ENCODE measurements around the gene KCNAB1.
A peak's percentile ranks its signal among the peaks of the same experiment; 100 is the strongest.

The KCNAB1 gene

DNA sequence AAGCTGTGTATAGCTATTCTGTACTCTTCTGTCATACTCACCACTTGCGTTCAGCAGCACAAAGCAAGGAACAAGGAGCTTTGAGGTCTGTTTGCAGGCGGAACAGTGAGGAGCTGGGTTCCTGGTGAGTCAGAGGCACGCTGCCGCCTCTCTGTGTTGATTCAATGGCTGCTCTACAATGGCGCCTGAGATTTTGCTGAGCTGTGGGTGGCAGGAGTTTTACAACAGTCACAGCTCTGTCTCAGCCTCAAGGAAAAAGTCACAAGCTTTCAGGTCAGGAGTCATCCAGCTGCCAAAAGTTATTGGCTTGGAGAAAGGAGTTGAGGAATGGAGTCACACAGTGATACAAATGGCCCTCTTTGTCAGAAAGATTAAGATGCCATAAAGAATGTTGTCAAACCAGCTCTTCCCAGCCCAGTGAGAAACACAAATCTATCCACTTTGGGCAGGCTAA lies 336.4 kb downstream of the KCNAB1 start:
- H3K4me1 ChIP-seq (ENCODE audit: insufficient read depth, low read length): peaks cover 9% of the 10 kb centered on the region; the same call in 1 of the 2 replicates
- no peak overlapping the region for H3K9ac ChIP-seq (ENCODE audit: low read depth, low read length)
- no peaks in the 10 kb centered on the region for H3K9me3 ChIP-seq (ENCODE audit: control insufficient read depth, insufficient read depth, low read length)
- H3K36me3 ChIP-seq (ENCODE audit: insufficient read depth, low read length): no peaks in the 10 kb centered on the region

DNA sequence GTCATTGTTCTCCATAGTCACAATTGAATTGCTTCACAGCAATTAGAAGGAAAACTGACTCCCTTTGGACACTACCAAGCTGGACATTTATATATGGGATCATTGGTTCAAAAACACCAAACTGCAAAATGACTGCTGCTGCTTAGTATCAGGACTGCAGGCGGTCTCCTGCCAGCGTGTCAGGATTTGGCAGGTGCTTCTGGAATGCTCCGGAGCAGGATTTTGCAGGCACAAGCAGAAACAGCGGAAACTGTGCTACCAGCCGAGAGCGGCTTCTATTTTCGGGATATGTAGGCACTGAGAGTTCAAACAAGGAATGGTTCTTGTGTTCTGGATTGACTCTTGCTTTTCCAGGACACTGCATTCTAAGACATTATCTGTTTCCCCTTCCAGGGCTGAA lies 339.1 kb downstream of the KCNAB1 start:
- Histone ChIP-seq H3K36me3 (ENCODE audit: insufficient read depth, low read length) (no peaks in the 10 kb centered on the region), H3K4me1 (ENCODE audit: insufficient read depth, low read length) (peaks cover 20% of the 10 kb centered on the region), H3K9me3 (ENCODE audit: control insufficient read depth, insufficient read depth, low read length) (no peaks in the 10 kb centered on the region), H3K9ac (ENCODE audit: low read depth, low read length) (no peak overlapping the region)

DNA sequence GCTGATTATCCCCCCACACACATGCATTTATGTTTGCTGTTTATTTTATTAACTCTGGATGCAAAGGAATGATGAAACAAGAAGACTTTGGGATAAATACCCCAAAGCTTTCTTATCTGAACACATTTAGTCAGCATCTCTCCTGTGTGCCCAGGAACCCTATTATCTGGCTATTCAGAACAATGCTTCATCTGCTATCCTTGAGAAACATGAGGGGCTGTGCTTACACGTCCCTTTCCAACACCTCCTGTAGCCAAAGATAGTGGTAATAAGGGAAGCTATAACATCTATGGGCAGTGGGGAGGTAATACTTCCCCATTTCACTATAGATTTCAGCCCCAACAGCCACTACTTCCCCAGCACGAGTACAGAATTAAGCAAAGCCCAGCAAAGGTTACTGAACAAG lies 339.8 kb downstream of the KCNAB1 start:
- Histone ChIP-seq H3K9me3 (ENCODE audit: control insufficient read depth, insufficient read depth, low read length) (no peaks in the 10 kb centered on the region), H3K36me3 (ENCODE audit: insufficient read depth, low read length) (no peaks in the 10 kb centered on the region), H3K9ac (ENCODE audit: low read depth, low read length) (no peak overlapping the region), H3K4me1 (ENCODE audit: insufficient read depth, low read length) (peaks cover 20% of the 10 kb centered on the region)

DNA sequence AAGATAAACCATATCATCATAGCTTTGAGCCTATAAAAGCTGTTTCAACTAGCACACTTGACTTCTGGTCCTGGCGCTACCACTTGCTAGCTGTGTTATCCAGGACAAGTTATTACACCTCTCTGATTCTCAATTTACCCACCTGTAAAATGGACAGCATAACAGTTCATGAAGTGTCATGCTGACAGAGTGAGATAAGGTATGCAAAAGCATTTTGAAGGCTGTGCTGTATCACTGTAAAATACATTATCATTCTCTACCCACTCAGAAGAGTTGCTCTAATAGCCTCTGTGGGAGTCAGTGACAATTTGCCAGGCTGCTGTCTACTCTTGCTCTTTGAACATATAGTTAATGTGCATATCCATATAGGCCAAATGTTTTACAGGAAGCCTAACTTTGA lies 341.5 kb downstream of the KCNAB1 start:
- no peaks in the 10 kb centered on the region for H3K36me3 ChIP-seq (ENCODE audit: insufficient read depth, low read length)
- H3K9ac ChIP-seq (ENCODE audit: low read depth, low read length): no peak overlapping the region
- peaks cover 13% of the 10 kb centered on the region for H3K4me1 ChIP-seq (ENCODE audit: insufficient read depth, low read length)
- no peaks in the 10 kb centered on the region for H3K9me3 ChIP-seq (ENCODE audit: control insufficient read depth, insufficient read depth, low read length)

DNA sequence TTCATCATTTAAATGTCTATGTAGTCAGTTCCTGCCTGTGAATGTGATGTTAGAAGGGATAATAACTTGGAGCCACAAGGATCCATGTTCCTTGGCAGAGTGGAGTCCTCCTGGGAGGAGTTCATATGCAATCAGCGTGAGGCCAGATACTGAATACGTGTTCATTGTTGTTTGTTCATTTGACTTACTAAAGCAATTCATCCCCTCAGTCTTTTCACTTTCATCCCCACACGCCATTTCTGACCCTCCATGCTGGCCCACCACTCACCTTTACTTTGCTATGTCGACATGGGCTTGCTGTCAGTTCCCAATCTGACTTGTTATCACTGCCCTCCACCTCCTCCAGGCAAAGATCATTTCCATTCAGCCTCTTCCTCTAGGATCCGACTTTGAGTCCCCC lies 342.7 kb downstream of the KCNAB1 start:
- H3K4me1 ChIP-seq (ENCODE audit: insufficient read depth, low read length): peaks cover 11% of the 10 kb centered on the region; the same call in 1 of the 2 replicates
- no peaks in the 10 kb centered on the region for H3K9me3 ChIP-seq (ENCODE audit: control insufficient read depth, insufficient read depth, low read length)
- no peak overlapping the region for H3K9ac ChIP-seq (ENCODE audit: low read depth, low read length)
- H3K36me3 ChIP-seq (ENCODE audit: insufficient read depth, low read length): no peaks in the 10 kb centered on the region

DNA sequence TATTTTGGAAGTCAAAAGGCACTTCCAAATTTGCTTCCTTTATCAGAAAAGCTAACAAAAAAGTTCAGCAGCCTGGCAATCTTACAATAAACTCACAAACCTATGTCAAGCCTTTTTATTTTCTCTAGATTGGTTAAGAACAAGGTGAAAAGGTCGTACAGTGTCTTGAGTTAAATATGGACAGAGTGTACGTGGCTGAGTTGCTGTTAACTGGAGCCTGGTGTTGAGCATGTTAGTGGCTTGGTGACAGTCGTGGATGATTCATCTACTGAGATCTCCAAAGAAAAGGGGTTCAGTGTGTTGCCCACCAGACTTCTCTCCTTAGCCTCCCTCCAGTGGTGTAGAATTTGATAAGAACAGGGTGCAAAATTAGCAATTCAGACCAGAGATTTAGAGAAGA lies 344.8 kb downstream of the KCNAB1 start:
- no peaks in the 10 kb centered on the region for H3K36me3 ChIP-seq (ENCODE audit: insufficient read depth, low read length)
- peaks cover 11% of the 10 kb centered on the region; the same call in 1 of the 2 replicates for H3K4me1 ChIP-seq (ENCODE audit: insufficient read depth, low read length)
- no peaks in the 10 kb centered on the region for H3K9me3 ChIP-seq (ENCODE audit: control insufficient read depth, insufficient read depth, low read length)
- no peak overlapping the region for H3K9ac ChIP-seq (ENCODE audit: low read depth, low read length)

DNA sequence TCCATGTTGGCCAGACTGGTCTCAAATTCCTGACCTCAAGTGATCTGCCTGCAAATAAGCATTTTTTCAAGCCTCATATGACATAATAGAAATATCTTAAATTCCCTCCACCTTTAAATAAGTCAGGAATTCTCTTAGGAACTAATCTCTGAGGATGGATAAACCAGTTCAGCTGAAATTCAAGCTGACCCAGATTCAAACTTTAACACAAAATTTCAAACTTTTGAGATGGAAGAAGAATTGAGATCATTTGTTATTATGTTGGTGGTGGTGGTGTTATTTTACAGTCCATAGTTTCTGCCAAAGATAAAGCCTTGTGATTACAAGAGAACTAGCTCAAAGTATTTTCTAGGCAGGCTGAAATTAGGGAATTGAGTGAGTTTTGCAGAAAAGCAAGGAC lies 349.1 kb downstream of the KCNAB1 start:
- Histone ChIP-seq H3K36me3 (ENCODE audit: insufficient read depth, low read length) (no peaks in the 10 kb centered on the region), H3K9ac (ENCODE audit: low read depth, low read length) (no peak overlapping the region)

DNA sequence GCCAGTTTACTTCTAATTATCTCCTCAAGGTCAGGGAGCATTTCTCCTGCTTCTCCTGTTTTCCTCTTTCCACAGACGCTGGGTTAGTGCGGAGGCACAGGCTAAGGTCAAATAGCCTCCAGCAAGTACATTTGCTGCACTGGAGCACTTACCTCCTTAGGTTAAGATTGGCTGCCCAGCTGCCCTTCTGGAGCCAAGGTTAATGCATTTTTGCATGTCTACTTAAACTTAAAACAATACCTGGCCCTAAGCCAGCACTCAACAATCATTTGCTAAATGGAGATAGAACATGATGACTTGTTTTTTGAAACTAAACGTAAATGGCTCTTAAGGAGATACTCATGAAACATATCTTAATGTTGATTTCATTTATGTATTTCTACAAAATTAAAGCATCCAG lies 351.1 kb downstream of the KCNAB1 start:
- Histone ChIP-seq H3K36me3 (ENCODE audit: insufficient read depth, low read length) (no peaks in the 10 kb centered on the region), H3K4me1 (ENCODE audit: insufficient read depth, low read length) (no peaks in the 10 kb centered on the region), H3K9ac (ENCODE audit: low read depth, low read length) (no peak overlapping the region), H3K9me3 (ENCODE audit: control insufficient read depth, insufficient read depth, low read length) (no peaks in the 10 kb centered on the region)

More for the DNA sequence above, 349.1 kb downstream of the KCNAB1 start:
- Histone ChIP-seq H3K4me1 (ENCODE audit: insufficient read depth, low read length) (no peaks in the 10 kb centered on the region), H3K9me3 (ENCODE audit: control insufficient read depth, insufficient read depth, low read length) (no peaks in the 10 kb centered on the region)

DNA sequence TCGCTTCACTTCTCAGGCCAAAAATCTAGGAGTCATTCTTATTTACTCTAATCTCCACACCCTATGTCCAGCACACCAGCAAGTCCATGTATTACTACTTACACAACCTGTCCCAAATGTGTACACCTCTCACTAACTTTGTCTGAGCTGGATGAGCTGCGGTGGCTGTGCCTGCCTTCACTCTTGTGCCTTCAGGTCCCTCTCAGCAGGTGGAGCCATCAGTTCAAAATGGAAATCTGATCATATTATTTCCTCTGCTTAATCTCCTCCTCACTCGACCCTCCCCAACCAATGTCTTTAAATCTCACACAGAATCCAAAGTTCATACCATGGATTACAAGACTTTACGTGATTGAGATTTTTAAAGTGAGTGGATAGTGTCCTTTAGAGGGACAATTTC lies 351.8 kb downstream of the KCNAB1 start:
- Histone ChIP-seq H3K9ac (ENCODE audit: low read depth, low read length) (no peak overlapping the region), H3K4me1 (ENCODE audit: insufficient read depth, low read length) (no peaks in the 10 kb centered on the region), H3K9me3 (ENCODE audit: control insufficient read depth, insufficient read depth, low read length) (no peaks in the 10 kb centered on the region), H3K36me3 (ENCODE audit: insufficient read depth, low read length) (no peaks in the 10 kb centered on the region)

DNA sequence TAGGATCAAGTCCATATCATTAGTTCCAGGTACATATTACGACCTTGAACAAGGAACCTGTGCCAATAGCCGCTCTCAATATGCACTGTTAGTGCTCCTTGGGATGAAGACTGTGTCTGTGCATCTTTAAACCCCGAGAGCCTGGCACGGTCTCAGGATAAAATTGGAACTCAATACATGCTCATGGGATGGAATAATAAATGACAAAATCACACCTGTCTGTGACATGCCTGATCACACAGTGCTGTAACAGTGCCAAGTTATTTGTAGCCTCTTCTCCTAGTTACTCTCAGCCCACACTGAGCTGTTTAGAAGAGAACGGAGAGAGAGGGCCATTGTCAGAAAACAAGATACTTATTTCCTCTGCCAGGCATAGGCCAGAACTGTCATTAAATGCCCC lies 352.3 kb downstream of the KCNAB1 start:
- no peaks in the 10 kb centered on the region for H3K9me3 ChIP-seq (ENCODE audit: control insufficient read depth, insufficient read depth, low read length)

DNA sequence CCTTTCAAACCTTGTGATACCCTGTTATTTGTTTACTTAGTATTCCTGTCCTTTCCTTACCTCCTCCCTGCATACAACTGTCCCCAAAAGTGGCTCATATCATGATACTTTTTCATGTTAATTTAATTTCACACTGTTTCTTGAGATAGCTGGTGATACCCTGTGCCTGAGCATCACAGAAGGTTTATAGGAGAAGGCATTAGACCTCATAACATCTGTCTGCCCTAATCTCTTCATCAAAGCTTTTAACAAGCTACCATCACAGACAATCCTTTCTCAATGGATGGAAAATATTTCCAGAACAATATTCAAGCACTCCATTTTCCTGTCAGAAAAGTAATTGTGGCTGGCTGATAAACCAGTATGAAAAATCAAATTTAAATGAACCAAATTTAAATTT lies 353.0 kb downstream of the KCNAB1 start:
- Histone ChIP-seq H3K9ac (ENCODE audit: low read depth, low read length) (no peak overlapping the region), H3K4me1 (ENCODE audit: insufficient read depth, low read length) (no peaks in the 10 kb centered on the region), H3K36me3 (ENCODE audit: insufficient read depth, low read length) (no peaks in the 10 kb centered on the region), H3K9me3 (ENCODE audit: control insufficient read depth, insufficient read depth, low read length) (no peaks in the 10 kb centered on the region)

More for the DNA sequence above, 352.3 kb downstream of the KCNAB1 start:
- H3K4me1 ChIP-seq (ENCODE audit: insufficient read depth, low read length): no peaks in the 10 kb centered on the region
- no peaks in the 10 kb centered on the region for H3K36me3 ChIP-seq (ENCODE audit: insufficient read depth, low read length)
- H3K9ac ChIP-seq (ENCODE audit: low read depth, low read length): no peak overlapping the region

DNA sequence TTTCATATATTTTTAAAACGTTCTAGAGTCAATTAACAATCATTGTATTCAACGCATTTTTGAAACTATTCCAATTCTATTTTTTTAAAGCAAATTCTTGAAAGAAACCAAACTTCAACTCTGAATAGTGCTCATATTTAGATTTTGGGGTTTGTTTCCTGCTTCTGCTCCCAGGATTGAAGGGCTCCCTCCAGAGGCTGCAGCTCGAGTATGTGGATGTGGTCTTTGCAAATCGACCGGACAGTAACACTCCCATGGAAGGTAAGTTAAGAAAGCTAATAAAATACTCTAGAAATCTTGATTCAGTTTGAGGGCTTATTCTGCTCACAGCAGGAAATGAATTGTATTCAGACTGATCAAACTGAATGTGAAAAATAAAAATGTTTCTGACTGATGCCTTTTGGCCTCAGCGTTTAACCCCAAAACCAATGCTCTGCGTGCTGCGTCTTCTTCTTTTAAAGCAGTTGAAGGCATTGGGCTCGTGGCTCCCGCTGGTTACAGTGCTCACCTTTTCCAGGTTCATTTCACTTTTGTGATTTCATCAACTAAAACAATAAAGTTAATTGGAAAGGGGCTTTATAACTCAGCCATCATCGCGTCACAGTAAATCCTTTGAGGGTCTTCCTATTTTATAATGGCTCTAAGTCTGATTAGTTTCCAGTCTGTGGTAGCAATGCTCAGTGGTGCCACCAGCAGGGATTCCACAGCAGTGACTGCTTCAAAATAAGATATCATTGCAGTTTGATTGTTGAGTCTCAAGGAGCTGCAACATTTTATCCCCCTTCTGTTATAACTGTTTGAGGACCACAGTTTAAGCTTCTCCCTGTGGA lies 354.4 kb downstream of the KCNAB1 start:
- no peaks in the 10 kb centered on the region for H3K4me1 ChIP-seq (ENCODE audit: insufficient read depth, low read length)
- peak overlapping the region; percentile 59; the same call in 1 of the 2 replicates for H3K9ac ChIP-seq (ENCODE audit: low read depth, low read length)
- H3K9me3 ChIP-seq (ENCODE audit: control insufficient read depth, insufficient read depth, low read length): no peaks in the 10 kb centered on the region
- H3K36me3 ChIP-seq (ENCODE audit: insufficient read depth, low read length): no peaks in the 10 kb centered on the region

DNA sequence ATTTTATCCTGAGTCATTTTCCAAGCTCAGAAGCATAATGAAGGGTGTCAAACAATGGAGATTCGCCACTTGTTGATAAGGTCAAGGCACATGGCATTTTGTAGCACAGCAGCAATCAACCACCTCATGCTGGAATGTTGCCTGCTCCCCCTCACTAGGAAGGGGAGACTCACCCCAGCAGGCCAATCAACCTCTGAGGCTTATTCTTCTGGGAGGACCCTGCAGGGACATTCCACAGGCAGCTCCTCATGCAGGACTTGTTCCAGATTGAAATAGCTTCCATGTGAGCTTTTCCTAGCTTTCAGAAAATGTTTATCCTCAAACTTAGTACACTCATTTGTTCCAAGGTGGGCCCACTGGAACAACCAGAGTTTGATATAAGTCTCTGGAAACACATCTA lies 356.9 kb downstream of the KCNAB1 start:
- no peaks in the 10 kb centered on the region for H3K4me1 ChIP-seq (ENCODE audit: insufficient read depth, low read length)
- H3K36me3 ChIP-seq (ENCODE audit: insufficient read depth, low read length): no peaks in the 10 kb centered on the region
- H3K9me3 ChIP-seq (ENCODE audit: control insufficient read depth, insufficient read depth, low read length): no peaks in the 10 kb centered on the region
- no peak overlapping the region for H3K9ac ChIP-seq (ENCODE audit: low read depth, low read length)

DNA sequence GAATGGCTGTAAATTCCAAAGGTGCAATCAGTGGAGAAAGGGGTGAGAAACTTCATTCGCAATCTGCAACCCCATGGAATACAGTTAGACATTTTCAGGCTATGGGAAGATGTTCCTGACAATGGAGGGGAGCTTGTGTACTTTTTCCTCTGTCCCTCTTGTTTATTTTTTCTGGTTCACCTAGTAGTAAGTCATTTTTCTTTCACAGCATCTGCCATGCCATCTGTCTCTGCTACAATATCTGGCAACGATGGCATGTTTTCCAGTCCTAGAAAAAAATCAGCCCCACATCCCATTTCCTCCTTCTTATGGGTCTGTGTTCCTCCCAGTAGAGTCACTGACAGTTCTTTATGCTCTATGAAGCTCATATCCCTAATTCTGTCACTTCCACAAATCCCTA lies 358.5 kb downstream of the KCNAB1 start:
- Histone ChIP-seq H3K9me3 (ENCODE audit: control insufficient read depth, insufficient read depth, low read length) (no peaks in the 10 kb centered on the region), H3K9ac (ENCODE audit: low read depth, low read length) (no peak overlapping the region), H3K4me1 (ENCODE audit: insufficient read depth, low read length) (0 out of 2 replicates have a peak, but pooled peaks cover 4% of the 10 kb centered on the region), H3K36me3 (ENCODE audit: insufficient read depth, low read length) (no peaks in the 10 kb centered on the region)

DNA sequence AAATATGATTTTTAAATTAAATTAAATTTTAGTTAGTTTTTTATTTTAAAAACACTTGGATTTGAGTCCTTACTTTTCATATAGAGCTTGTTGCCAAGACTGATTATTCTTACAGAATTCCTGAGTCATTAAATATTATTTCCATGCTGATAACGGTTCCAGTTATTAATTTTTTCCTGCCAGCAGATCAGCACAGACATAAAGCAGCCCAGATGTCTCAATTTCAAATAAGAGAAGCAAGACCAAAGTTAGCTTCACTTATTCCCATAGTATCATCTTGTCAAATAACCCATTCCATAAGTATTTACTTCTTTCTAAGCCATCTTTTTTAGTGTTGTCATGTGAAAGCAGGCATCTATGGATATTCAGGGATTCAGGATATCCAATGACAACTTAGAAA lies 359.2 kb downstream of the KCNAB1 start:
- H3K36me3 ChIP-seq (ENCODE audit: insufficient read depth, low read length): no peaks in the 10 kb centered on the region
- no peak overlapping the region for H3K9ac ChIP-seq (ENCODE audit: low read depth, low read length)
- H3K4me1 ChIP-seq (ENCODE audit: insufficient read depth, low read length): 0 out of 2 replicates have a peak, but pooled peaks cover 11% of the 10 kb centered on the region
- no peaks in the 10 kb centered on the region for H3K9me3 ChIP-seq (ENCODE audit: control insufficient read depth, insufficient read depth, low read length)
